NB4 (cell line): Measurements from ENCODE around the gene CMC4.

Experiments used
- DNase-seq: peaks from one replicate; pipeline ENCODE4 v3.0.0; 2010; ENCODE audit warnings: low read depth
- H3K4me3 ChIP-seq: one replicate; pipeline ENCODE4 v1.5.1; 2011; ENCODE audit warnings: mild to moderate bottlenecking, low read depth, low read length, moderate library complexity
- MYC ChIP-seq: IDR thresholded peaks from 2 replicates; pipeline ENCODE4 v1.6.1; 2011; ENCODE audit warnings: low read depth, low read length
- POLR2A ChIP-seq: IDR thresholded peaks from 2 replicates; pipeline ENCODE4 v1.6.1; 2011; ENCODE audit warnings: mild to moderate bottlenecking; ENCODE audit not compliant: insufficient read length; ENCODE audit errors: extremely low read depth
- TF ChIP-seq, protein P1 (sequence below): IDR thresholded peaks from 2 replicates; pipeline ENCODE4 v1.6.1; 2011; ENCODE audit warnings: low read depth, low read length
- TF ChIP-seq, protein P2 (sequence below): IDR thresholded peaks from one replicate; pipeline ENCODE4 v1.5.1; 2012; ENCODE audit warnings: low read depth, low read length

CMC4 gene

DNA sequence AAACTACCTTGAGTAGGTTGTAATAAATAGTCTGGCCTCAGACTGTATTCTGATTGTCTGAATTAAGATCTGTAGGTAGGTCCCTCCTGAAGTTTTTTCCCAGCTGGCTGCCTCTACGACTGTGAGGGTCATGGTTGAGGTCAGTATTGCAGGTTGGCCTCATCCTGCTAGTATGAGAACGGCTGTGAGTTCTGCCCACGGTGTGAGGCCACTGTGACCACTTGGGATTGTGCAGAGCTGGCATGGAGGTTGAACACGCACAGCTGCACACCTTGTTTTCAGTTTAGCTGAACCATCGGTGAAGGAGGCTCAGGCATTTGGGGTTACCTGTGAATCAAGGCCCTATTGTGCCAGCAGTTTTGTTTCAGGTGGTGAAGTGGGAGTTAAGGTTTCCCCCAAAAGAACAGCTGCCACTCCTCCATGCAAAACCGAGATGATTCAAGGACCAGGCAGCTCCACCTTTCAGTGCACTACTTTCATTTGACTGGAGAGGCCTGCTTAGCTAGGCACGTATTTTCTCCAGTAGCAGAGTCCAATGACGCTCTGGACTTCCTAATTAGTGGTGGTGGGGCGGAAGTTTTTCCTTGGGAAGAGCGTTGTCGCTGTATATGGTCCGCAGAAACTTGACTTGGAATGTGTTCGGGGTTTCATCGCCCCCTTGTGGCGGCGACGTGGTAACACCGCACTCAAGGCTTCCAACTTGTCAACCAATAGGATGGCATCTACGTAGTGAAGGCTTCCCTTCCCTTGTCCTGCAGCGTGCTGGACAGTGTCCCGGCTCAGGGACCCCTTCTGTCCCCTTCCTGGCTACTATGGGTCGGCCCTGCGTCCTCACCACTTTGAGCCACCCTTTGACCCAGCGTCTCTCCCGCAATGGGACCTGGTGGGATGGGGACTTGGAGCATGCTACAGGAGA, 13.8 kb downstream of the CMC4 start:
- peak; percentile 68 for DNase-seq
- H3K4me3 ChIP-seq, result no peak overlapping the region
- TF ChIP-seq, protein P1, sequence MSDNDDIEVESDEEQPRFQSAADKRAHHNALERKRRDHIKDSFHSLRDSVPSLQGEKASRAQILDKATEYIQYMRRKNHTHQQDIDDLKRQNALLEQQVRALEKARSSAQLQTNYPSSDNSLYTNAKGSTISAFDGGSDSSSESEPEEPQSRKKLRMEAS, result 0 out of 2 replicates have a peak, but pooled peaks have one; percentile 23
- no peak for TF ChIP-seq POLR2A
- TF ChIP-seq, protein P2, sequence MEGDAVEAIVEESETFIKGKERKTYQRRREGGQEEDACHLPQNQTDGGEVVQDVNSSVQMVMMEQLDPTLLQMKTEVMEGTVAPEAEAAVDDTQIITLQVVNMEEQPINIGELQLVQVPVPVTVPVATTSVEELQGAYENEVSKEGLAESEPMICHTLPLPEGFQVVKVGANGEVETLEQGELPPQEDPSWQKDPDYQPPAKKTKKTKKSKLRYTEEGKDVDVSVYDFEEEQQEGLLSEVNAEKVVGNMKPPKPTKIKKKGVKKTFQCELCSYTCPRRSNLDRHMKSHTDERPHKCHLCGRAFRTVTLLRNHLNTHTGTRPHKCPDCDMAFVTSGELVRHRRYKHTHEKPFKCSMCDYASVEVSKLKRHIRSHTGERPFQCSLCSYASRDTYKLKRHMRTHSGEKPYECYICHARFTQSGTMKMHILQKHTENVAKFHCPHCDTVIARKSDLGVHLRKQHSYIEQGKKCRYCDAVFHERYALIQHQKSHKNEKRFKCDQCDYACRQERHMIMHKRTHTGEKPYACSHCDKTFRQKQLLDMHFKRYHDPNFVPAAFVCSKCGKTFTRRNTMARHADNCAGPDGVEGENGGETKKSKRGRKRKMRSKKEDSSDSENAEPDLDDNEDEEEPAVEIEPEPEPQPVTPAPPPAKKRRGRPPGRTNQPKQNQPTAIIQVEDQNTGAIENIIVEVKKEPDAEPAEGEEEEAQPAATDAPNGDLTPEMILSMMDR, result peak; percentile 61
- peak; percentile 29; the same call in 1 of the 2 replicates for TF ChIP-seq MYC

DNA sequence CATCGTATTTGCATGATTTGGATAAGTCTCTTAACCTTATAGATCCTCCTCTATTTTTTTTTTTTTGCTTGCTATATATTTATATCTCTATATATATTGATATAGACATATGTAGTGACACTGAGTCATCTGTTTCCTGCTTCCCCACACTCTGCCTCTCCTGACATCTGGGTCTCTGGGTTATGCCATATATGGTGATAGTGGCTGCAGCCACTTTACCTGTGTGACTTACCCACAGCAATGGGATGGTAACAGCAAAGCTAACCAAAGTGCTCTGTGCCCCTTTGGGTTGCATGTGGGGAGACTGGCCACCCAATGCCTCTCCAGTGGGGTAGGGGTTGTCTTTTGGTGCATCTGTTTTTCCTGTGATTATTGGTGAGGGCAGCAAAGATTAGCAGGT, 14.5 kb downstream of the CMC4 start:
- H3K4me3 ChIP-seq, result no peak overlapping the region
- TF ChIP-seq POLR2A, result no peak
- TF ChIP-seq, protein P1, result no peak
- TF ChIP-seq, protein P2, result no peak
- TF ChIP-seq MYC, result no peak
- no peak for DNase-seq

DNA sequence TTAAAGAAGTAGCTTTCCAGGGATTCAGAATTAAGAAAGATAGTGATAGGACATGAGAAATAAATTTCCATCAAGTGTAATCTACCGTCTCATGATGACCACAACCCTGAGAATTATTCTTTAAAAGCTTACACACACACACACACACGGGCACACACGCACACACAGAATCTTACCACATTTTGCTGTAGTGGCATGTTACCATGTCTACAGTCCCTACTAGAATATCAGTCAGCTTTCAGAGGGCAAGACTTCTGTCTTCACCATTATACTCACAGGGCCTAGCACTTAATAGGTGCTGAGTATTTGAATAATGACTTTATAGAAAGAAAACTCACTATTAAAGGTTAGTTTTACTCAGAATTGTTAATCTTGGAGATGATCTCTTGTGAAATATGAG, 15.4 kb downstream of the CMC4 start:
- no peak for TF ChIP-seq MYC
- TF ChIP-seq, protein P1, result no peak
- no peak for TF ChIP-seq POLR2A
- TF ChIP-seq, protein P2, result no peak
- no peak overlapping the region for H3K4me3 ChIP-seq
- DNase-seq, result no peak

DNA sequence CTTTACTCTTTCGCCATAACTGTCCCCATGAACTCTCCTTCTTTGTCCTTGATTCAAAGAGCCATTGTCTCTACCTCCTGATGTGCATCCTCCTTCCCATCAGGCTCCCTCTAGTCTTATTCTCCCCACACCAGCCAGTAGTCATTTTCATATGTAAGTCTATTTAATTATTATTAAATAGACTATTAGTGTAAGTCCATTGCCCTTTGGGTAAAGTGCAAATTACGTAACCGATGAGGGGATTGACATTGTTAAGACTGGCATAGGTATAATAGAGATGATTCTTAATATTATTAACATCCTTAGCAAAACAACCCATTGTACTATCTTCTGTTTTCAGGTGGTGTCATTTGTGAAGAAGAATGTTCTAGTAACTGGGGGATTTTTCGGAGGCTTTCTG, 16.7 kb downstream of the CMC4 start:
- TF ChIP-seq, protein P2, result no peak
- TF ChIP-seq POLR2A (no peak), MYC (no peak)
- TF ChIP-seq, protein P1, result no peak
- no peak for DNase-seq

DNA sequence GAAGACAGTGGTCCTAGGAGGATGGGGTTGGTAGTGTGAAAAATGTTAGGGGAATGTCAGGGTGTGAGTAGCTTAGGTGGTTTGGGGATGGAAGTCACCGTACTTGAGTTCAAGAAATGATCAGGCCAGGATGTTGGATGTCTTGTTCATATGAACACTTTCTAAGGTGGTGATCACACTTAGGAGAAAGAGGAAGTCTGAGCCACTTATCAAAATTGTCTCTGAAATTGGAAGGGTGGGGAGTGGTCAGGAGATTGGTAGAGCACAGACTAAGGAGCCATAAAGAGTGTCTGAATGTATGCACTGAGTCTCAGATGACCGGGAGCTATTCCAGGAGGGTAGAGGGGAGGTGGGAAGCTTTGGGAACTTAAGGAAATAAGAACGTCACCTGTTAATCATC, 17.3 kb downstream of the CMC4 start:
- TF ChIP-seq, protein P2, result no peak
- TF ChIP-seq POLR2A (no peak), MYC (no peak)
- TF ChIP-seq, protein P1, result no peak
- no peak overlapping the region for H3K4me3 ChIP-seq
- no peak for DNase-seq

More for the DNA sequence above, 16.7 kb downstream of the CMC4 start:
- no peak overlapping the region for H3K4me3 ChIP-seq
